Motor neuron (in vitro differentiated cells): ENCODE measurements around the gene C1orf53. TPM values are rescaled to one million over a fixed set of nuclear protein-coding genes. Genes with fewer than 3 reads are reported as not detected.
A peak's percentile ranks its signal among the peaks of the same experiment; 100 is the strongest.

Experiments
- ATAC-seq, 8 experiments: fragments of 200-7000 bp; cut with Tn5 transposase; replicated peaks in 6 of 8; 2 replicates each; pipeline ENCODE4 v1.8.0; 2021; ENCODE audit warnings: mild to moderate bottlenecking in 8 of 8, moderate library complexity in 8 of 8
- H3K27ac ChIP-seq, 2 donors: fragments of 250-450 bp; sonication (Bioruptor Pico); 2 replicates each; pipeline ENCODE4 v1.9.0; 2021; ENCODE audit warnings: antibody characterized with exemption in 2 of 2, mild to moderate bottlenecking in 2 of 2, moderate library complexity in 1 of 2
- H3K4me1 ChIP-seq, 2 donors: fragments of 250-450 bp; sonication (Bioruptor Pico); replicated peaks in 1 of 2; 2 replicates each; pipeline ENCODE4 v1.6.1; 2021; ENCODE audit warnings: antibody characterized with exemption in 2 of 2, mild to moderate bottlenecking in 2 of 2, moderate library complexity in 1 of 2
- H3K4me3 ChIP-seq, 5 donors: fragments of 250-450 bp; sonication (Bioruptor Pico); 2 replicates each; pipeline ENCODE4 v1.9.0; 2021; ENCODE audit warnings: antibody characterized with exemption in 5 of 5, mild to moderate bottlenecking in 5 of 5, moderate library complexity in 4 of 5
- WGBS, 10 experiments: fragments of 450-650 bp; shearing (Covaris generic); methylation state at CpG; one replicate each; pipeline ENCODE4 v1.0.0; 2022; 5-methylcytosine and 5-hydroxymethylcytosine counted together
- in situ Hi-C, 9 experiments: fragments of 400-800 bp; cut with MboI; loops; one replicate each; pipeline ENCODE4 v1.15.0; 2021; ENCODE audit warnings: low sequenced_read_pairs in 9 of 9, low pct_unique_long_range_greater_than_20kb in 2 of 9; ENCODE audit not compliant: unreplicated experiment in 9 of 9
- total RNA-seq, 8 experiments: library from RNA; unstranded; fragments of 300-600 nt; gene quantifications; 2 replicates each; pipeline versions ENCODE4 v1.2.3 to v1.2.4, GENCODE V29; 2022

Gene C1orf53
- total RNA-seq, 8 experiments from 2014 or later: 4.3 to 40.9 (median 10.1) TPM

- no peak overlapping the region for H3K27ac ChIP-seq
- in situ Hi-C loops: loop anchor here in 6 of 9 experiments (25.0 kb wide), 3 partner anchors 298 to 777 kb away; no protein-coding TSS in a partner anchor
- peak in 2 of 8 experiments; percentile 6 for ATAC-seq
- 0 to 44% (median 11%) methylated on average over 2 to 32 of the region's 37 CpGs for WGBS, 10 experiments
- no peak overlapping the region for H3K4me3 ChIP-seq
- H3K4me1 ChIP-seq: peaks cover 21 to 36% of the 10 kb centered on the region in 2 donors
Observed at GRCh38 chr1:197910120-197910991, 7.9 kb downstream of the C1orf53 start.

- Histone ChIP-seq H3K27ac (no peak overlapping the region), H3K4me1 (peaks cover 23 to 45% of the 10 kb centered on the region in 2 donors), H3K4me3 (peak overlapping the region in 1 of 5 donors; percentile 7)
- 0 to 40% (median 1%) methylated on average over 1 to 21 of the region's 47 CpGs; no CpG with 5 or more reads in 4 of the 10 experiments for WGBS, 10 experiments
- peak in 5 of 8 experiments; percentile 15 to 29 (median 24) for ATAC-seq
- in situ Hi-C loops: loop anchor here in 6 of 9 experiments (25.0 kb wide), 3 partner anchors 299 to 776 kb away; no protein-coding TSS in a partner anchor
Observed at GRCh38 chr1:197911111-197911856, 8.9 kb downstream of the C1orf53 start.

GRCh38 chr1:197911857-197912696 lies 9.6 kb downstream of the C1orf53 start:
- WGBS, 10 experiments: 0 to 20% (median 1%) methylated on average over 1 to 38 of the region's 46 CpGs; no CpG with 5 or more reads in 2 of the 10 experiments
- peaks cover 23 to 50% of the 10 kb centered on the region in 2 donors for H3K4me1 ChIP-seq
- ATAC-seq: peak in 1 of 8 experiments; percentile 2
- in situ Hi-C loops: loop anchor here in 6 of 9 experiments (25.0 kb wide), 3 partner anchors 300 to 775 kb away; no protein-coding TSS in a partner anchor
- no peak overlapping the region for H3K4me3 ChIP-seq
- no peak overlapping the region for H3K27ac ChIP-seq

- Histone ChIP-seq H3K4me3 (no peak overlapping the region), H3K27ac (no peak overlapping the region), H3K4me1 (peaks cover 29 to 57% of the 10 kb centered on the region in 2 donors)
- in situ Hi-C loops: loop anchor here in 6 of 9 experiments (25.0 kb wide), 3 partner anchors 301 to 774 kb away; no protein-coding TSS in a partner anchor
- ATAC-seq: no peak
- WGBS, 10 experiments: 0 to 15% (median 4%) methylated on average over 1 to 28 of the region's 32 CpGs; no CpG with 5 or more reads in 2 of the 10 experiments
Observed at GRCh38 chr1:197912739-197913494, 10.5 kb downstream of the C1orf53 start.

- in situ Hi-C loops: loop anchor here in 6 of 9 experiments (25.0 kb wide), 3 partner anchors 301 to 774 kb away; no protein-coding TSS in a partner anchor
- ATAC-seq: no peak
- WGBS, 10 experiments: 0 to 96% (median 25%) methylated on average over 4 to 23 of the region's 26 CpGs
- Histone ChIP-seq H3K4me3 (no peak overlapping the region), H3K27ac (no peak overlapping the region), H3K4me1 (peaks cover 29 to 60% of the 10 kb centered on the region in 2 donors)
Observed at GRCh38 chr1:197913495-197914276, 11.3 kb downstream of the C1orf53 start.

- peaks cover 29 to 57% of the 10 kb centered on the region in 2 donors for H3K4me1 ChIP-seq
Observed at GRCh38 chr1:197914510-197914909, 12.1 kb downstream of the C1orf53 start.

GRCh38 chr1:197915260-197915861 lies 12.9 kb downstream of the C1orf53 start:
- no peak for ATAC-seq
- Histone ChIP-seq H3K4me1 (peaks cover 33 to 57% of the 10 kb centered on the region in 2 donors), H3K27ac (no peak overlapping the region), H3K4me3 (peak overlapping the region in 3 of 5 donors; percentile 7 to 23 (median 18))
- 0 to 56% (median 1%) methylated on average over 2 to 7 of the region's 7 CpGs; no CpG with 5 or more reads in 2 of the 10 experiments for WGBS, 10 experiments
- in situ Hi-C loops: loop anchor here in 6 of 9 experiments (25.0 kb wide), 3 partner anchors 303 to 772 kb away; no protein-coding TSS in a partner anchor

More at GRCh38 chr1:197914510-197914909, 12.1 kb downstream of the C1orf53 start:
- no peak overlapping the region for H3K4me3 ChIP-seq
- H3K27ac ChIP-seq: no peak overlapping the region
- 0 to 80% (median 13%) methylated on average over 1 to 5 of the region's 5 CpGs; no CpG with 5 or more reads in 3 of the 10 experiments for WGBS, 10 experiments
- ATAC-seq: no peak
- in situ Hi-C loops: loop anchor here in 6 of 9 experiments (25.0 kb wide), 3 partner anchors 302 to 773 kb away; no protein-coding TSS in a partner anchor

- peak overlapping the region; percentile 7 to 30 (median 18) for H3K4me3 ChIP-seq
- peaks cover 33 to 51% of the 10 kb centered on the region in 2 donors for H3K4me1 ChIP-seq
- ATAC-seq: peak; percentile 24 to 80 (median 72)
- in situ Hi-C loops: loop anchor here in 6 of 9 experiments (25.0 kb wide), 3 partner anchors 304 to 771 kb away; no protein-coding TSS in a partner anchor
- no peak overlapping the region for H3K27ac ChIP-seq
- WGBS, 10 experiments: 0 to 3% (median 1%) methylated on average over 3 to 26 of the region's 42 CpGs; no CpG with 5 or more reads in 2 of the 10 experiments
Observed at GRCh38 chr1:197915862-197916499, 13.6 kb downstream of the C1orf53 start.

- ATAC-seq: no peak
- WGBS, 10 experiments: 0 to 63% (median 3%) methylated on average over 1 to 9 of the region's 11 CpGs; no CpG with 5 or more reads in 1 of the 10 experiments
- Histone ChIP-seq H3K4me3 (peak overlapping the region in 2 of 5 donors; percentile 23 to 30), H3K4me1 (peaks cover 27 to 46% of the 10 kb centered on the region in 2 donors), H3K27ac (no peak overlapping the region)
- in situ Hi-C loops: loop anchor here in 6 of 9 experiments (25.0 kb wide), 3 partner anchors 304 to 771 kb away; no protein-coding TSS in a partner anchor
Observed at GRCh38 chr1:197916500-197916983, 14.1 kb downstream of the C1orf53 start.
